GM19467 (cell line): Measurements from ENCODE around the gene CNTN4.

Experiments used
- ATAC-seq: cut with Tn5 transposase; IDR thresholded peaks from one replicate; pipeline ENCODE4 v1.9.1; 2021; ENCODE audit warnings: mild to moderate bottlenecking, moderate library complexity; ENCODE audit not compliant: unreplicated experiment

The CNTN4 gene

DNA sequence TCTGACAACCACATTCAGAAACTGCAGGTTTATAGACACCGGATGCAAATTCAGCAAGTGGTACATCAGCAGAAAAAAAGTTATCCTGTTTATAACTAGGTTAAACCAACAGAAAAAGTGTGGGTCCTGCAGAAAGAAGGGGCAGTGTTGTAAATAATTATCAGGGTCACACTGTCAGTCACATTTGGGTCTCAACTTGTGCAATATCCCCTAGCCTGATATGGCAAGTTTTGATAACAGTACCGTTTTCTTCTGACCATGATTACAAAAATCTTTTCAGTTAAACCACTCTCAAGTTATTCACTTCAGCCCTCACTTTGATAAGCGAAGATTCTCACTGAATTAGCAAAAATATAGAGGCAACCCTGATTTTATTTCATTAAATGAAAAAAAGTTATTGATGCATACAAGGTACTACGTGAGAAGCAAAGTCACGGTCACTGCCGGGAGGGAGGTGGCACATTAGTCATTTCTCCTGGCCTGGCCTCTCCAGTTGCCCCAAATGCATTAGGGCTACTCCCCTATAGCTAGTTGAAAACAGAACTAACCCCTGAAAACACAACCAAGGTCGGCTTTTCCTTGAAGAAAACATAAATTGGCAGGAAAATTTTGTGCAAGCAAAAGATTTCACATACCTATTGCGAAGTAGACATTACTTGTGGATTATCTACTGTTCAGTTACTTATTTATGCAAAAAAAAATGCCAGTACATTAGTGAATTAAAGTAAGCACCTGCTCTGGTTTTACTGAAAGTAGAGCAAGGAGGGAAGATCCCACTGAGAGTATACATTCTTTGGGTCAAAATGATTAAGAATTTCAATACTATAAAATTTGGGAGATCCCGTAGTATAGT, 982.9 kb downstream of the CNTN4 start:
- ATAC-seq = peak; percentile 56

DNA sequence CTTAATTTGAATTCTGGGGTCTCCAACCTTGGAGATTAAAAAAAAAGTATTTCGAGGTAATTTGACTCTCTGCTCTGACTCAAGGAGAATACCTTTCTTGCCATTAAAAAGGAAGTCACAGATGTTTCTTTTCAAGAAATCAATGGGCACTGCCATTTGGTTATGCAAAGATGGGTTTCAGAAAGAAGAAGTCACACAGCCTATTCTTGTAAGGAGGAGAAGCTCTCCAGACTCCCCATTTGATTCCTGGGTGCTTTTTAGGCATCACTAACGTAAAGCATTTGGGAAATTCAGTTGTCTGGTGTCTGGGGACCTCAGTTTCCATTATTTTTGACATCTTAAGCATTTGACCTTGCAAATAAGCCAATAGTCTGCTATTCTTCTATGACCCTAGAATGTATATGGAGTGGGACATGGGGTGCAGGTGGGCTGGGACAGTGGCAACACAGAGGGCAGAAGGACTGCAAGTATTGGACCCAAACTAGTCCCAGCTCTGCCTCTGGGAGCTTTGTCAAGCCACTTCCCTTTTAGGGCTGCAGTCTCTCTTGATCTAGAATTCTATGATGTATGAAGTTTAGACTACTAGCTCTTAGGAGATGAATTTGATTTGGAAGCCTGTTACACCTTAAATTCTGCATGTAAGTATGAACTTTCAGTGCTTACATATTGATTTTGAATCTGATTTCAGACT, 983.7 kb downstream of the CNTN4 start:
- ATAC-seq = peak; percentile 79

DNA sequence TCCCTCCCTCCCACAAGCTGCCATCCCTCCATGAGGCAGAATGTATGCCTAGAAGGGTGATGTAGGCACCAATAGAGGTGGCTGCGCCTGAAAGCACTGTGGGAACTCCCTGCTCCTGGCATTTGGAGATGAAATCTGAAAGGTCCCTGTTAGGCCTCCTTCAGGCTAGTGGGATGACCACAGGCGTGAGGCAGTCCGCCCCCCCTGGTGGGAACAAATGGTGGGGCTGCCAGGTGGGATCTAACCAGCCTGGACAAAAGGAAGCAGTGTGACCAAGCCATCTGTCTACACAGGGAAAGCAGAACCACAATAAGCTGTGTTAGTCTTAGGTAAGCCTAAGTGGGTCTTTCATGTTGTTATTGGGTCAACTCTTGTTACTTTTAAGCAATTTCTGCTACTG, 986.2 kb downstream of the CNTN4 start:
- no peak for ATAC-seq

DNA sequence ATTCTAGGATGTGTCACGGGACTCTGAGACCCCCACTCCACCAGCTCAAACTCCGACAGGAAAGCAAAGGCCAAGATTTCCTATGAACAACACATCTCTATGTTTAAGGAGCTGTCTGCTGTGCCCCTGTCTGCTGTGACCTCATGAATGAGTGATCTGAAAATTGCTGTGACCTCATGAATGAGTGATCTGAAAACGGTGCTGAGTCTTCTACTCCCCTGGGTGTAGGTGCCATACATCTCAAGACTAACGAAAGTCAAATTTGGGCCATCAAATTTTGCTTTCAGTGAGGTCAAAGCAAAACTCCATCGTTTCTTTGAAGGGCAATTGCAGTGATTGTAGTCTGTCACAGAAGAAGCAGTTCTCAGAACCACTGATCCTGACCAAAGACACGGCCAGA, 987.1 kb downstream of the CNTN4 start:
- no peak for ATAC-seq

DNA sequence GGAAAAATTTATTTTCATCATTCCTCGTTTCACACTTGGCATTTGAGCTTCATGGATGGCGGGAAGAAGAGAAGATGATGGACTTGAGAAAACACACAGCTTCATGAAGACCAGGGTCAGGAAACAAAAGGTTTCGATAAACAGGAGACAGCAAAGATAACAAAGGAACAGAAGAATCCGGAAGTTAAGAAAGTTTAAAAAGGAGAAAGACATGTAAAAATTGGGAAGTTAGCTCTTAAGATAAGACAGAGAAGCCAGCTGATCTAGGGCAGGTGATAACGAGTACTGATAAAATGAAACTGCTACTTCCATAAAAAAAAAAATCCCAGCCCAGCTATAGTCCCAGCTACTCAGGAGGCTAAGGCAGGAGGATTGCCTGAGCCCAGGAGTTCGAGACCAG, 987.6 kb downstream of the CNTN4 start:
- no peak for ATAC-seq

DNA sequence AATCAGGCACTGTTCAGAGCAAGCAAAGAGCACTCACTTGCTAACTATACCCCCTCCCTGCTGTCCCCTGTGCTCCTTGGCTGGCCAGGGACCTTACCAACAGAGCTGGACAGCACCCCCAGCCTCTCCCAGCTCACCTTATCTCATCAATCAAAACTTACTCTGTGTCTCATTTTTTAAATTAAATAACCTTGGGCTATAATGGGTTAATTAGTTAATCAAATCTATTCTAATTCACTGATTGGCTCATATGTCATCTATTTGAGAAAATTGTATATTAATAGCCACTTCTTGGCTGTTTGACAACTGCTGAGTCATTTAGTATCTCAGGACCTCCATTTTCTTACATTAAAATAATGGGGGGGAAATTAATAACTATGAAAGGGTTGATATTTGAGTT, 988.6 kb downstream of the CNTN4 start:
- no peak for ATAC-seq

DNA sequence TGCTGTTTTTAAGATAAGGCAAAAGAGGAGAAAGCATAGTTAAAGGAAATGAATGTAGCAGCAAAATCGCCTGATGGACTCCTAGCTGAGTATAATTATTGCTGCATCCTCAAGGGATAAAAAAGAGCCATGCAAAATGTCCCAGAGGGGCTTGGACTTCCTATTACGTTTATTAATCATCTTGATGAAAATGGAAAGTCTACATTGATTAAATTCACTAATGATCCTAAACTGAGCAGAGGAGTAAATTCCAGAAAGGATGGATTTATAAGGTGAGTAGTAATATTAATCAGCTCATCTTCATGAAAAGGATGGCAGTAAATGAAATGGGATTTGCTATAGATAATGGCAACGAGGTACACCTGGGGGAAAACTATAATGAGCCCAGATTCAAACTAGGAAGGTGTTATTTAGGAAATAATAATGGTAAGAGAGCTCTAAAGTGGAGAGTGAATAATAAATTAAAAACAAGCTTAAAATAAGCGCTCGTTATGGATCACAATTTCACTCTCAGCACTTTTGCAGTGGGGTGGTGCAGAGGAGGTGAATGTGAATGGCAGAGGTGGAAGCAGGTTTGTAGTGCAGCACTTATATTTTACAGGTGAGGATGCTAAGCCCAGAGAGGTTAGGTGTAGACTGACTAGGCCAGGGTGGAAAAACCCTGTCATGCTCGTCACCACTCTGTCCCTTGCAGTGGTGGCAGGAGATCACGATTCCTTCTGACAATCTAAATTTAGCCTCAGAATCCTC, 989.2 kb downstream of the CNTN4 start:
- no peak for ATAC-seq

DNA sequence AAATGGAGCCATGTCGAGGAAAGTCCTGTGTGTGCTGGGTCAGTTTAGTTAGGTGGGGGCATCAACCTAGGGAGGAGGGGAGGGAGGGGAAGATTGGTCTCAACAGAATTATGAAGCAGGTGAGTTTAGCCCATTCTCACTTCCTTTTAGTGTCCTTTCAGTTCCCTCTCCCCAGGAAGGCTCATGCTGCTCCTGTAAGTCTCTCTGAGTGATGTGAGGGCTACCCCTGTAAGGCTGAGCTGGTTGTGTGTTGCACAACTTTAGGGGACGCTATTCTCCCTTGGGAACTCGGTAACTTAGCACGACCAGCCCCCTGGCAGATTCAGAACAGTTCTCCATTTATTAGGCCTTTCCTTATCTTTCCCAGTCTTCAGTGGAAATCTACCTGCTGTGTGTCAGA, 990.4 kb downstream of the CNTN4 start:
- ATAC-seq = peak; percentile 98

DNA sequence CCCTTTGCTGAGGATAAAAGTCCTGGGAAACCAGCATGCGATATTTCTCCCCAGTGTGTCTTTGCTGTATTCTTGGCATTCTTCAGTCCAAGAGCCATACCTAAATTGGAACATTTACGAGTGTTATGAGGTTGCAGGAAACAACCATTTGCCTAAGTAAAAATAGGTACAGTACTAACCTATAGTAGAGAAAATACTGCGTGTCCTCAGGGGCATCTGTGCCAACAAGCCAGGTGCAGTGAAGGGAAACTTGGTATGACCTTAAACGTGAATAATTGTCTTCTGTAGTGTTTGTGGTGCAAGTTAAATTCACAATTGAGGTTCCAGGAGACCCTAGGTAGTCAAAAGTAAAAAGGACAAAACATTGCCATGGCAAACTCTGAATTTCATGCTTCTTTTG, 999.3 kb downstream of the CNTN4 start:
- no peak for ATAC-seq

DNA sequence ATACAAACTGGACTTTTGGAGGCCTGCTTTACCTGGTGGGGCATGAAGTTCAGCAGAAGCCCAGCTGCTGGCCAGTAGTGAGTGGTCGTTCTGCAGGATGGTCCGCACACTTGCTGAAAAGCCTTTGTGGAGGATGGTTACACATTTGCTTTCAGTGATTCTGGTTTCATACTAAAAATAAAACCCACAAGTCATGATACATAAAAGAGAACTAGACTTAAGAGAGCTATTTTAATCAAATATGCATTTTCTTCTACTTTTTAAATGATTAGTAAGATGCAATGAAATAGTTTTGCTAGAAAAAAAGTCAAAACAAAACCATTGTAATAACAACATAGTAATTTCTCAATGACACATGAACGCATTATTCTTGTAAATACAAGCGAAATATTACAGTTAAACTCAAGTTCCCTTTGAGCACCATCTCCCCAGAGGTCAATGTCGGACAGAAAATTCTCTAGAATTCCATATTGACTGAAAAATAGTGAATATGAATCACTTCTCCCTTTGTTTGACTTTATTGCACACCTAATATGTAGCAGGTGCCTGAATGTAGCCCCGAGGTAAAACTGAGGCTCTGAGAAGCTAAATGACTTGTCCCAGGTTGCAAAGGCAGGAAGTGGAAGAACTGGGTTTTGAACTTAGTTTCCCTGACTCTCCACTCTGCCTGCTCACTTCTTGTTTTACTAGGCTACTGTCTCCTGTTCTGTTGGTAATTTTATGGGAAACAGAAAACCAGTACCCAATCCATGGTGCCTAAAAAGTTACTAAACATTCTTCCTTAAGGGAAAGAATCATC, 1003.2 kb downstream of the CNTN4 start:
- ATAC-seq = peak; percentile 54

DNA sequence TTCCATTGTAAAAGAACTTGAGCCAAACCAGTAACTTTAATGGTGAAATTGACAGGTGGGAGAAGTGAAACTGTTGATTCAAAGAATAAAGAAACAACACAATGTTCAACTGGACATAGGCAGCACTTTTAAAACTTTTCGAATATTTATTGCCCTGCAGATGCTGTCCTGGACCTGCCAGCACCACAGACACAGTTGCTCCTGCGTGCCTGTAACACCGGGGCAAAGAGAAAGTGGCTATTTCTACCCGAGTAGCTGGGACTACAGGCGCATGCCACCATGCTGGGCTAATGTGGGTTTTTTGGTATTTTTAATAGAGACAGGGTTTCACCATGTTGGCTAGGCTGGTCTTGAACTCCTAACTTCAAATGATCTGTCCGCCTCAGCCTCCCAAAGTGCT, 1004.1 kb downstream of the CNTN4 start:
- no peak for ATAC-seq

DNA sequence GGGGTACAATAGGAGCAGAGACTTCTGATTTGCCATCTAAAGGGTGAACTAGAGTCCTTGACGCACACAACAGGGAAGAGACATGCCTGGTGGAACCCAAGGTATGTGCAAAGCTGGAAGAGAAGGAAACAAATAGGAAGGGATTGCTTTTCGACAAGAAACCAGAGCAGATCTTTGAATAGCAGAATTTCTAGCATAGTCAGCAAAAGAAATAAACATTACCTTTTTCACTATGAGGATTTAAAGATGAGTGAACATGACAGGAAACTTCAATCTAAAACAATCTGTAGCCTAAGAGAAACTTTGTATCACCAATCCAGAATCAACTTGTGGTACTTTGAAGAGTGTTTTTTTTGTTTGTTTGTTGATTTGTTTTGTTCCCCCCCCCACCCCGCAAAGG, 1006.6 kb downstream of the CNTN4 start:
- no peak for ATAC-seq

DNA sequence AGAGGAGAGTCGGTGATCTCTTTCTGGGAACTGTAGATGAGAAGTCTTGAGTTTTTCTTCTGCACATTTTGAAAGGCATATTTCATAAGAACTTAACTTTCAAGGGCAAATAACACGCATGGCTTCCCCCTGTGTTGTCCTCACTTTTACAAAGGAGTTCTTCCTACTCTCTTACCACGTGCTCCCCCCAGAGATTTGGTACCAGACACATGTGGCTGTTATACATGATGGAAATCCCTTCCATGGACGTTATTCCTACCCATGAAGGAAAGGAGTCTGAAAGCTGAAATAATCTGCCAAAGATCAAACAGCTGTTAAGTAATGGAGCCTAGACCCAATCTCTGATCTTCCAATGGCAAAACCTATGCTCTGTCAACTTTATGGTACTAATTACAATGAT, 1007.1 kb downstream of the CNTN4 start:
- ATAC-seq = no peak

DNA sequence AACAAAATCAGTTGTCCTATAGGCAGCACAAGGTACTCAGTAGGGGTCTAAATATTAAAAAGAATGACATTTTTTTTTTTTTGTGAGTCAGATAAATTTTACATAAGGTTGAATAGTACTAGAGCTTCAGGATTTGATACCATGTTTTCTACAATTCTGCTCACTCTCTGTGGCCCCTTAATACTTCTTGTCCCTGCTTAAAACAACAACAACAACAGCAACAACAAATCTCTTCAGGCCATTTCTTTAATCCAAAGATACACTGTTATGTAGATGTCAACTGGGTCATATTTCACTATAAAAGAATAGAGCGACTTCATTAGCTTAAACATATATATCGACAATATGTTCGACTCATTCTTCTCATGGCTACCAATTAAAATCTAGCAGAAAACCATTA, 1008.5 kb downstream of the CNTN4 start:
- ATAC-seq = no peak
